GF-D8 (cell line): ENCODE measurements around the gene ZSCAN20.
"Not testable (repeated sequence)": the region's sequence is repeated elsewhere in the genome, so short reads cannot be mapped to it uniquely, and the experiment has no call there.

ENCODE experiments used
- DNase-seq: peaks from one replicate; lab custom pipeline; 2025; lab: John Stamatoyannopoulos, UW

Gene ZSCAN20

DNA sequence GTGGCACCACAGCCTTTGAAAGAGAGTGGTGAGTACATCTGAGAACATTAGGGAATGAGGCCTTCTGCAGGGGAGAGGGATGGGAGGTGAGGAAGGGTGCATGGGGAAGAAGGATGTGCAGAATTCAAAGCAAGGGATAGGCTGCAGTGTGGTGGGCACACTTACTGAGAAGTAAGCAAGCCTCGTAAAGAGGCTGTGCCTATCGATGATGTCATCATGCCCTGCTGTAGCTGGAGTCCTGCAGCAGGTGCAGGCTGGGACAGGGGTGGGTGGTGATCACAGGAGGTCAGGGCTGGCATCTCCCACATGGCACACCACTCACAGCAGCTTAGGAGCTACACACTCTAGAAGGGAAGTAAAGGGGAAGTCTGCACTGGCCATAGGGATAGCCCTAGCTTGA is 16.2 kb downstream of the ZSCAN20 start:
- DNase-seq, result no peak

DNA sequence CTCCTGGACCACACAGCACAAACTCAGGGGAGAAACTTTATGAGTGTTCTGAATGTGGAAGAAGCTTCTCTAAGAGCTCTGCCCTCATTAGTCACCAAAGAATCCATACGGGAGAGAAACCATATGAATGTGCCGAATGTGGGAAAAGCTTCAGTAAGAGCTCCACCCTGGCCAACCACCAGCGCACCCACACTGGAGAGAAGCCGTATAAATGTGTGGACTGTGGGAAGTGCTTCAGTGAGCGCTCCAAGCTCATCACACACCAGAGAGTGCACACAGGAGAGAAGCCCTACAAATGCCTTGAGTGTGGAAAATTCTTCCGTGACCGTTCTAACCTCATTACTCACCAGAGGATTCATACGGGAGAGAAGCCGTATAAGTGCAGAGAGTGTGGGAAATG is 22.5 kb downstream of the ZSCAN20 start:
- DNase-seq, result no peak

DNA sequence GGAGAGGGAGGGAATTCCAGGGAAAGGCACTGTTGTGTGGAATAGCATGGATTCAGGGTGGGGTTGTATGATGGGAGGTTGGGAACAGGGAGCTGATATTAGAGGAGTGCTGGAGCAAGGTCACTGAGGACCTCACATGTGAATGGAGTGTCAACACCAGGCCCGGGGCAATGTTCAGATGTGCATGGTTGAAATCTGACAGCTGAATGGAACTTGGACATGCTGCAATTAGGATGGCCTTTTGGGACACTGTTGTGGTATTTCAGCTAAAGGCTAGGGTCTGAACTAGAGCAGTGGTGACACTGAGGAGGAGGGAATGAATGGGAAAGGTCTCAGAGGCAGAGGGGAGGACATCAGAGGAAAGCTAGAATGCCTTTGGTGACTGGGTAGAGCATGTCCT is 25.0 kb downstream of the ZSCAN20 start:
- DNase-seq, result no peak

DNA sequence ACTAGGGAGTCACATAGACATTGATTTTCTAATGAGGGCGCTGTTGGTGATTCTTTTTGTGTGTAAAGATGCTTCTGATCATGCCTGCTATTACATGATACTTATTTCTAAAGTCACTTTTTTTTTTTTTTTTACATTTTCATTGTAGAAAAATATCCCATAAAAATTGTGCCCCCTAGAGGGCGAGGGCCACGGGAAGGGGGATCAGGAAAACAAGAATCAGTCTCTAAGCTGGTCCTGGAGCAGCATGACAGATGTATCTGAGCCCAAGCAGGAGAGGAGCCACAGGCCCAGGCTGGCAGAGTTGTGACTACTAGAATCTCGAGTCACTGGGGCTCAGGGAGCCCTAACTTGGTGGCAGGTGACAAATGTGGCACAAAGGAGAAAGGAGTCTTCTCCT is 28.1 kb downstream of the ZSCAN20 start:
- DNase-seq, result no peak

DNA sequence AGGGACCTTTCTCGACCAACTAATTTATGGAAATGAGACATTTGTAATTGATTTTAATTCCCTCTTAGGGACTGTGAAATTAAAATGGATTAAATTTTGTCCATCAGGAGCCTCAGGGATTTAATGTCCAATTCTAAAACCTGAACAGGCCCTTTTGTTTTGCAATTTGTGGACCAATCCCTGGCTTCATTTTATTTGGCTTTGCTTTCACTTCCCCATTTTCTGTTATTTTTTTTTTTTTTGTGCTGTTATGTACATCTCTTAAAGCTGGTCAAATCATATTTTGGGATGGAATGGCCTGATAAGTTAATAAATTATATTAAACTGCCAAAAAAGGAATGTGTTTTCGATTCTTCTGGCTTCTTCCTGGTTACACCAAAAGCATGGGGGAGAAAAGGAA is 28.9 kb downstream of the ZSCAN20 start:
- DNase-seq, result no peak

DNA sequence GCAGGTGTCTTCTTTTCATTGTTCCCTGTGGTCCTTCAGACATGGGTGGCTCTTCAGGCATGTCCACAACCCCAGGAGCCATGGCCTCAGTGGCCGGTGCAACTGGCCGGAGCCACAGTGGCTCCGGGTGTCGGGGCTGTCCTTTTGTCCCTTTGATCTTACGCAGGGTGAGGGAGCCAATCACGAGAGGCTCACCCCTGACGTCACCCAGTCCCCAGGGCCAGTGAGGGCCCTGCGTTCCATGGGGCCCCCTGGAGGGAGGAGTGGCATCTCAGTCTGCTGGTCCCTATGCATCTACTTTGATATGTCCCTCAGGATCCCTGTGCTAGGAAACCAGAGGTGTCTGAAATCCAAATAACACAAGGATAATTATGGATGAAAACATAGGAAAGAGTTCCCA is 29.3 kb downstream of the ZSCAN20 start:
- DNase-seq, result no peak

DNA sequence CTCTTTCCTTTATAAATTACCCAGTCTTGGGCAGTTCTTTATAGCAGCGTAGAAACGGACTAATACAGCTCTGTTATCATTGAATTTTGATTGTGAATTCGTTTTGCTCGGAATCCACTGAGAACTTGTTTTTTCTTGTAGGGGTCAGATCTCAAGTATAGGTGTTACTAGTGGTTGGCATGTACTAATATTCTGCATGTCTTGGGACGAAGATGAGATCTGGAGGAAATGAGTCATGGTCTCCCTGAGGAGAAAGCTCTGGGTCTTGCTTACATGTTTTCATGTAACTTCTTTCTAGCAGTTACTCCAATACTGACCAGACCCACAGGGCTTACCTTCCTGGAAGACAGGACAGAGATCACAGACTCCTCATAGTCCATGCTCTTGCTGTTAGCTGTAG is 30.3 kb downstream of the ZSCAN20 start:
- no peak for DNase-seq

DNA sequence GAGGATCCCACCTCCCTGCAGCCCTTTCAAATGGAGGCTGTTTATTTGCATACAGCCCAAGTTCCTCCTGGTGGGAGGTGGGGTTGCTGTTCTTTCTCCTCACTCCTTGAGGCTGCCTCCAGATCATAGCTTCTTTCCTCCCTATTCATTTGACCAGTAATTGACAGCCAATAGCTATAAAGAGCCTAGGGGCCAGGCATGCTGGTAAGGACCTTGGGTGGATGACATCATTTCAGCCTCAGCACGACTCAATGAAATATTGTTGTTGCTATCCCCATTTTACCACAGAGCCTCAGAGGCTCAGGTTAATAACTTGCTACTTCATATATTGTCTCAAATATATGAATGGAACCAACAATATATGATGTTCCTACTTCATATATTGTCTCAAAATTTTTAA is 31.1 kb downstream of the ZSCAN20 start:
- no peak for DNase-seq

DNA sequence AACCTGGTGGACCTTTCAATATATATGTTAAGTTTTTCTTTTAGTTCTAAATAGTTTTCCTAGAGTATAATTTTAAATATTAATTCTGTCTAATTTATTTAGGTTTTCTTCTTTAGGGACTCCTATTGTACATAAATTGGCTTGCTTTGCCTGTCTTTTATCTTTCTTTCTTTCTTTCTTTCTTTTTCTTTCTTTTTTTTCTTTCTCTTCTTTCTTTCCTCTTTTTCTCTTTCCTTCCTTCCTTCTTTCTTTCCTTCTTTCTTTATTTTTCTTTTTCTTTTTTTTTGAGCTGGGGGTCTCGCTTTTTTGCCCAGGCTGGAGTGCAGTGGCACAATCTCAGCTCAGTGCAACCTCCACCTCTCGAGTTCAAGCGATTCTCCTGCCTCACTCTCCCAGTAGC is 35.2 kb downstream of the ZSCAN20 start:
- DNase-seq, result no peak

DNA sequence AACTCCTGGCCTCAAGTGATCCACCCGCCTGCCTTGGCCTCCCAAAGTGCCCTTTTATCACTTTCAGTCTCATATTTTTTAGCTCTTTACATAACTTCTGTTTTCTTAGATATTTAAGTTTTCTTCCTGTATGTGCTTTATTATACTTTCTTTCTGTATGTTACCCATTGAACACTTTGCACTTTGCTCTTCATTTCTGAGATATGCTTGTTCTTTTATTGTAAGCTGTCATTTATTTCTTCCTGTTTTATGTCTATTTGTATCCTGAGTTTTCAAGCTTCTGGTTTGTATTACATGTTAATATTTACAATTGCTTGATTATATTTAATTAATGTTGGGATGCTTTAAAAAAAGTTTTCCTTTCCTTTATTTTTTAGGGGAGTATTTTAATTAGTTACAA is 35.7 kb downstream of the ZSCAN20 start:
- no peak for DNase-seq

DNA sequence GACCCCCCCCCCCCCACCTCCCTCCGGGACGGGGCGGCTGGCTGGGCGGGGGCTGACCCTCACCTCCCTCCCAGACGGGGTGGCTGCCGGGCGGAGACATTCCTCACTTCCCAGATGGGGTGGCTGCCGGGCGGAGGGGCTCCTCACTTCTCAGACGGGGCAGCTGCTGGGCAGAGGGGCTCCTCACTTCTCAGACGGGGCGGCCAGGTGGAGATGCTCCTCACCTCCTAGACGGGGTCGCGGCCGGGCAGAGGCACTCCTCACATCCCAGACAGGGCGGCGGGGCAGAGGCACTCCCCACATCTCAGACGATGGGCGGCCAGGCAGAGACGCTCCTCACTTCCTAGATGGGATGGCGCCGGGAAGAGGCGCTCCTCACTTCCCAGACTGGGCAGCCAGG is 36.8 kb downstream of the ZSCAN20 start:
- DNase-seq, result not testable (repeated sequence)

DNA sequence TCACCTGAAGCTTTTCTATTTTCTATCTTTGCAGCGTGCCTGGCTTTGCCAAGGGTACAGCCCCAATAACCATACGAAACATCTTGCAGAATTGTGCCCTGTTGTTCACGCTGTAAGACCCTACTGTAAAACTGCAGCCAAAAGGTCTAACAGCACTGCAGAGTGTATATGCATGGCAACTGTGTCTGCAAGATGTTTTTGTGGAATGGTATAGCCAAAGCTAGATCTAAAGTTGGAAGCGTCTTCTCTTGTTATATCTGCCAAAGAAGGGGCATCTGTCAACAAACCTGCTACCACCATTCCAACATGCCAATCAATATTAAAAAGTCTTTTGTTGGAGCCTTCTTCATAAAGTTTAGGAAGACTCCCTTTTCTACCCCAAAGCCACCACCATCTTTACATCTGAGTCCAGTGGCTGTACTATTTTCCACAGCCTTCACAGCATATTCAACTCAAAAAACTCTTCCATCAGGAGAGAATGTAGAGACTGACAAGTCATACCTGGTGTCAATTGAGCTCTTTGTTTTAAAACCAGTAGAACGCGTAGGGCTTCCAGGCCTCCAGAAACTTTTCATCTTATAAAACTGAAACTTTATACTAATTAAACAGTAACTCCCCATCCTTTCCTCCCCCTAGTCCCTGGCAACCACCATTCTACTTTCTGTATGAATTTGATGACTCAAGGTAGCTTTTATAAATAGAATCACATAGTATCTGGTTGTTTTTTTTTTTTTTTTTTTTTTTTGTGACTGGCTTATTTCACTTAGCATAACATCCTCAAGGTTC is 40.0 kb downstream of the ZSCAN20 start:
- no peak for DNase-seq

DNA sequence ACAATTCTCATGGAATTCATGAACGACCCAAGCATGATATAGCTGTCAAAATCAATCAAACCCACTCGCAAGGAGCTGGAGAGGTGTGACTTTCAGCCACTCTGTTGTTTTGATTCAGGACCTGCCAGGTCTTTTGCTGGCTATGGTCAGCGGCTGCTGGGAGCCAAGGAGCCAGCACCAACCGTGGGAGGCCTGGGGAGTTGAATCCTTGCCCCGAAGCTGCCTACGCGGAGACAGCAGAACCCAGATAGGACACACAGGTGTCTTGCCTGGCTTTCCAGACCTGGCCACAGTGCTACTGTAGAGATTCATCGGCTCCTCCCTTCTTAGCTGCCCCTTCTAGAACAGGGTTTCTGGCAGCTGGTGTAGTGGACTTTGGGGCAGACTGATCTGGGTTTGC is 42.7 kb downstream of the ZSCAN20 start:
- no peak for DNase-seq

DNA sequence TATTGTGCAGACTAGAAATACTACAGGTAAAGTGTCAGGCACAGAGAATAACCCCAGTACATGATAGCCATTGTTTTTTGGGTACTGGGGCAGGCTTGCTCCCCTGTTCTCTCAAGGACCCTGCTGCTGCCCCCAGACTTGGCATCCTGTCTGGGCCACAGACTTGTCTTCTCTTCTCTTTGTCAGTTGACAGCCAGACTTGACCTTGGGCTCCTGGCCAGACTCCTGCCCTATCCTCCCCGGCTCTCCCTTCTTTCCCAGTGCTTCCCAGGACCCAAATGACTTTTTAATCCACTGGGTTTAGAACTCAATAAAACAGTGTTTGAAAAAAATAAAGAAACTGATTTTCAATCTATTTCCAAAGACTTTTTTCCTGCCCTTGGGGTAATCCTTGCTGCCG is 43.2 kb downstream of the ZSCAN20 start:
- no peak for DNase-seq

DNA sequence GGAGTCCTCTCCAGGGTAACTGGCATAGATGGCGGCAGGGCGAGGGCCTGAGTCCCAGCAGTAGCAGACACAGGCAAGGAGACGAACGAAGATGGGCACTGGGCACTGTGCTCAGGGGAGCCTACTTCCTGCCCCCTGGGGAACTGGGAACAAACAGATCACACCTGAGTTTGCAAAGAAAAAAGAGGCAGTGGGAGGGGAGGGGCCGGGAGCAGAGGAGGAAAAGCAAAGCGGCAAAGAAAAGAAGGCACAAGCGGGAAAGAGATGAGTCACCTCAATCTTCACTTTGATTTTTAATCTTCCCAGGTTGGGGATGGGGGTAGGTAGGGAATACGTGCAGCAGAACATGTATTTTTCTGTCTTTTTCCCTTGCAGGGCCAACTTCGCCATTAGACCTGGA is 44.0 kb downstream of the ZSCAN20 start:
- DNase-seq, result no peak

DNA sequence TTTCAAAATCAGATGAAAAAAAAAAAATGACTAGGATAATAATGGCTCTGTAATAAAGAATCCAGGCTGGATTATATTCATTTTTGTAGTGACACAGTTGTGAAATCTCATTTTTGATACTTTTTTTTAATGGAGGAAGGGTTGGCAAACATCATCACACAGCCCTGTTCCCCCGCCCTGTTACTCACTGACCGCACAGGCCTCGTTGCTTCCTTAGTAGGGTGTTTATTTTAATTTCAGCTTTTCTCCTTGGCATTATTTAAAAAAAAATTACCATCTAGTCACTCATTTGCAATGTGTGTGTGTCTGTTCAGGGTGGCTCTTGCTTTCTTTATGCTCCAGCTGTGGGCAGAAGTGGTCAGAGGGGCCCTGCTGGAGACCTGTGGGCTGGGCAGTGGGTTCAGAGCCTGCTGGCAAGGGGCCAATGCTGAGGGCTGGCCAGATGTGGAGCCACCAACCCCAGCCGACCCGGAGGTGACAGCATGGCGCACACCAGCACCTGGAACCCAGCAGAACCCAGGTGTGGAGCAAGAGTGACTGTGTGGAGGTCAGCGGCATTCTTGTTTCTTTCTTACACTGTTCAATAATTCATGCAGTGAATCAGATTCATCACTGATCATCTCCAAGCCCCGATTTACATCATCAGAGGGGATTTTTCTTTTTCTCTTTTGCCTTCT is 44.6 kb downstream of the ZSCAN20 start:
- DNase-seq, result no peak

DNA sequence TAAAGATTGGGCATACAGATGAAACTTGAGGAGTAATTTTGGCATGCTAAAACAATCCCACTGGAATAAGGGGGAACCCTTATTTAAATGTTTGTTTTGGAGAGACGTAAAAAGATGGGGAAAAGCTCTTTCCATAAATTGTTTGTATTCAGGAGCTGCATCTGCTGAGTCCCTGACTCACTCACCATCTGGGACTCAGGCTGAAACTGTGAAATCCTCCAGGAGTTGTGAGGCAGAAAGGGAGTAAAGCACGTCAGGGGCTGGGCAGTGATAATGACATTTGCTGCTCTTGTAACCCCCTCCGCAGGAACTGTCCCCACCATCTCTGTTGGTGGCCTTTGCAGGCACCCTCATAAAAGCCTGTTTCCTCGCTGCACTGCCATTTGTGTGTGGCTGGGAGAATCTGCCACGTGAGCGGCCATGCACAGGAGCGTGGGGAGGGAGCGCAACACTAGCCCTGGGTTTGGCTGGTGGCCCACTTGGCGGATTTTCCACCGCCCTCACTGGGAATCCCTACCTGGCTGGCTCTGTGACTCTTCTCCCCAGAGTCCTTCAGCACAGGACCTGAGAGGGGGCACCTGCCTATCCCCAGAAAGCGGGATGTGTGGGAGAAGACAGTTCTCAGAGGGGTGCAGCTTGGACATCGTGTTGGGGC is 45.3 kb downstream of the ZSCAN20 start:
- DNase-seq, result no peak

DNA sequence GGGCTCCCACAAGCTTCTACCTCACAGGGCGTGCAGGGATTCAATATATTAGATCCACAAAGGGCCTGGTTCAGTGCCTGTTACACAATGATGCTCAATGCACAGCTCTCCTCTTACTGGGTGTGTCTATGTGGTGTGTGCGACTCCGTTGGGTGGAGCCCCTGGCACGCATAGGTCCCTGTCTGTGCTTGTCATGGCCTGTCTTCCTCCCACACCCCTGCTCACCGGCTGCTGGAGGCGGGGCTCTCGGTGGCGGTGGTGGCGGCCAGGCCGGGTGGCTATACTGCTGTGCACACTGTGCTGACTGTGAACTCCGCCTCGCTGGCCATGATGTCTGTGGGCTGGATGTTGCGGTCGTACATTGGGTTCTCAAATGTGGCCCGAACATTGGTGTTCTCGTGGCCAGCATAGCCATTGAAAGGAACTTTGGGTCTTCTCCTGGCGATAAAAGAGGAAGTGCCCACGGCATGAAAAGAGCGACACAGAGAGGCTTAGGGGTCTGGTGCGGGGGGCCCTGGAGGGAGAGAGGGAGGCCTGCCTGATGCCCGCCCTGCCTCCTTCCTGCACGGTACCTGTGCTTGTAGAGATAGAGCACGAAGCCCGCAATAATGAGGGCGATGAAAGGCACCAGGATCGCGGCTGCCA is 46.9 kb downstream of the ZSCAN20 start:
- DNase-seq, result no peak

DNA sequence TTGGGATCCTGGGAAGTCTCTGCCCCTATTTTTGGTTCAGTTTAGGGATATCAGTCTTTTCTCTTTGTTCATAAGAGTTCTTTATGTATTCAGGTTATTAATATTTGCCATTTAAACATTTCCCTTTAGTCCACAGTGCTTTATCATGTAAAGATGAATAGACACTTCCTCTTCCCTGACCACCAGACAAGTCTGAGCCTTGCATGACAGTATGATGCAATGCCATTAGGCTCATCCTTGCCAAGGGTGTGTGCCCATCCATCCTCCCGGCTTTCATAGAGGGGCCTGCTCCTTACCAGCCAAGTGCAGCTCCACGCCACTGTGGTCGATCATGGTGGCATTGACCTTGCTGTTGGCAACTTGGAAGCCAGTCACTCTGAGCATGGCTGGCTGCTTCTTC is 52.1 kb downstream of the ZSCAN20 start:
- no peak for DNase-seq

DNA sequence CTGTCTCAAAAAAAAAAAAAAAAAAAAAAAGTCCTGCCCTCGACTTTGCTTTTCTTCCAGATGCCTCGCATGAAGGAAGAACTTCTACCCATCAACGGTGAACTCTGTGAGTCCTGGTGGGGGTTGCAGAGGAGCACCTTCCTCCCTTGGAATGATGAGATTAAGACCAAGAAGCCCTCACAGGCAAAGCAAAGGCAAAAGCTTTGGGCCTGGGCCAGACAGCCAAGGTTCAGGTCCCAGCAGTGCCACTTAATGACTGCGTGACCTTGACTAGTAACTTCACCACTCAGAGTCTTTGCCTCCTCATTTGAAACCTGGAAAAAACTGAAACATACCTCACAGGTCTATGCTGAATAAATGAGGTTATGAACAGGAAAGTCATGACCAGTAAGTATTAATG is 55.5 kb downstream of the ZSCAN20 start:
- DNase-seq, result no peak

DNA sequence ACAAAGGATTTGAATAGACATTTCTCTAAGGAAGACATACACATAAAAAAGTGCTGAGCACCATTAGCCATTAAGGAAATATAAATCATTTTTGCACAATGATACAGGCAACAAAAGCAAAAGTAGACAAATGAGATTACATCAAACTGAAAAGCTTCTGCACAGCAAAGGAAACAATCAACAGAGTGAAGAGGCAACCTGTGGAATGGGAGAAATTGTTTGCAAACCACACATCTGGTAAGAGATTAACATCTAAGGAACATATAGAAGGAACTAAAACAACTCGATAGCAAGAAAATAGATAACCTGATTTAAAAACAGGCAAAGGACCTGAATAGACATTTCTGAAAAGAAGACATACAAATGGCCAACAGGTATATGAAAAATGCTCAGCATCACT is 57.5 kb downstream of the ZSCAN20 start:
- no peak for DNase-seq

DNA sequence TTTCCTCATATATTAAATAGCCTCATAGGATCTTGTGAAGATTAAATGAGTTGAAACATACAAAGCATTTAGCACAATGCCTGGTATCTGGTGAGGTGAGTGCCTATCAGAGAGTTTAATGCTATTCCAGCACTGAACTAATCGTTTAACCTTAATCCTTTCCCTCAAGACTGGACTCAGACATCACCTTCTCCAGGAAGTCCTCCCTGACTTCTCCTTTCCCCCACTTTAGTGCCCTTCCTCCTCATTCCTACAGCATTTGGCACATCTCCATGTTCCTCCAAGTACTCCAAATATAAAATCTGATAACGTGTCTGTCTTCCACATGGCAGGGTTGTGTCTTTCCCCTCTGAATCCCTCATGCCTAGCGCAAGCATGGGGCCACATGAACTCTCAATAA is 59.8 kb downstream of the ZSCAN20 start:
- DNase-seq, result no peak

DNA sequence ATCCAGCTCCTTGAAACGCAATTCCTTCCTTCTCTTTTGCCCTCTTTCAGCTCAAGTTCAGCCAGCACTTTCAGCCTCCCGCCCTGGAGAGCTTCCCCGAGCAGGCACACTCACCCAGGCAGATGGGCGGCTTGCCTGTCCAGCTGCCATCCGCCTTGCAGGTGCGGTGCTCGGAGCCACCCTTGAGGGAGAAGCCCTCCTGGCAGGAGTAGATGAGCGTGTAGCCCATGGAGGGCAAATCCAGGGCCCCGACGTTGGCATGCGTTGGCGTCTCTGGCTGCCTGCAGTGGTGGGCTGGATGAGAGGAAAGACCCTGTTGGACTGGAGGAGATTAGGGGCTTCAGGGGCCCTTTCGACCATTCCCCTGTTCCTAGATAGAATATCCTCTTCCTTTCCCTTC is 60.5 kb downstream of the ZSCAN20 start:
- DNase-seq, result no peak
